Measurements from ENCODE around the gene DHRS2. TPM values are rescaled to one million over a fixed set of nuclear protein-coding genes. Genes with fewer than 3 reads are reported as not detected.

Gene DHRS2
- total RNA-seq, 1 donor from 2014 or later: 0.69 TPM

DNA sequence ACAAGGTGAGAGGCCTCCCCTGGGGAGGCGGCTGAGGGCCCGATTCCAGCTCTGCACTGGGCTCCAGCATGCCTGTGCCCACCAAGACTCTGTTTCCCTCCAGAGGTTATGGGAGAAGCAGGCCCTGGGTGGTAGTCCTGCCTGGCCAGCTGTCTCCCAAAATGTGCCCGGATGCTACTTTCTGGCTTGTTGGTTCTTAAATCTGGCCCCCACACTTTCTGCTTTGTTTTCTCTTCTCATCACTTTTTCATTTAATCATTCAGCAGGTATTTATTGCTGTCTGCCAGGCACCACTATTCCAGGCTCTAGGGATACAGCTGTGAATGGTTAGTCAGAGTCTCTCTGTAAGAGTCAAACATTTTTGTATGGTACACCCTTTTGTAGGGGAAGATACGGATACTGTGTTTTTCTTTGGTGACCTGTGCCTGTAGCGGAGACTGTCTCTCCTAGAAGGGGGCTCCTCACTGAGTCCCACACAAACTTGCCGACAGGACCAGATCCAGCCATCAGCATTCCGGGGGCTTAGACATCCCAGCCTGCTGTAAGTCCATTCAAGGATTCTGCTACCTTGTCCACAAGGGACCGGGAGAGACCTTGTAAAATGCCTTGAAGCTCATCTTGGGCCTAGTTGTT is 3.8 kb downstream of the DHRS2 start:
- H3K4me3 ChIP-seq (ENCODE audit: low read depth, low read length): no peak overlapping the region
- TF ChIP-seq, protein P1, sequence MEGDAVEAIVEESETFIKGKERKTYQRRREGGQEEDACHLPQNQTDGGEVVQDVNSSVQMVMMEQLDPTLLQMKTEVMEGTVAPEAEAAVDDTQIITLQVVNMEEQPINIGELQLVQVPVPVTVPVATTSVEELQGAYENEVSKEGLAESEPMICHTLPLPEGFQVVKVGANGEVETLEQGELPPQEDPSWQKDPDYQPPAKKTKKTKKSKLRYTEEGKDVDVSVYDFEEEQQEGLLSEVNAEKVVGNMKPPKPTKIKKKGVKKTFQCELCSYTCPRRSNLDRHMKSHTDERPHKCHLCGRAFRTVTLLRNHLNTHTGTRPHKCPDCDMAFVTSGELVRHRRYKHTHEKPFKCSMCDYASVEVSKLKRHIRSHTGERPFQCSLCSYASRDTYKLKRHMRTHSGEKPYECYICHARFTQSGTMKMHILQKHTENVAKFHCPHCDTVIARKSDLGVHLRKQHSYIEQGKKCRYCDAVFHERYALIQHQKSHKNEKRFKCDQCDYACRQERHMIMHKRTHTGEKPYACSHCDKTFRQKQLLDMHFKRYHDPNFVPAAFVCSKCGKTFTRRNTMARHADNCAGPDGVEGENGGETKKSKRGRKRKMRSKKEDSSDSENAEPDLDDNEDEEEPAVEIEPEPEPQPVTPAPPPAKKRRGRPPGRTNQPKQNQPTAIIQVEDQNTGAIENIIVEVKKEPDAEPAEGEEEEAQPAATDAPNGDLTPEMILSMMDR (conservative IDR thresholded peaks at IDR 0.05; ENCODE audit: low read depth, low read length): no peak
- DNase-seq (ENCODE audit: low read depth): no peak

GRCh38 chr14:23640524-23641141 is 4.5 kb downstream of the DHRS2 start:
- TF ChIP-seq, protein P1 (conservative IDR thresholded peaks at IDR 0.05; ENCODE audit: low read depth, low read length): no peak
- no peak for DNase-seq (ENCODE audit: low read depth)
- no peak overlapping the region for H3K4me3 ChIP-seq (ENCODE audit: low read depth, low read length)

GRCh38 chr14:23641180-23641914 is 5.2 kb downstream of the DHRS2 start:
- DNase-seq (ENCODE audit: low read depth): no peak
- TF ChIP-seq, protein P1 (conservative IDR thresholded peaks at IDR 0.05; ENCODE audit: low read depth, low read length): no peak
- H3K4me3 ChIP-seq (ENCODE audit: low read depth, low read length): no peak overlapping the region

DNA sequence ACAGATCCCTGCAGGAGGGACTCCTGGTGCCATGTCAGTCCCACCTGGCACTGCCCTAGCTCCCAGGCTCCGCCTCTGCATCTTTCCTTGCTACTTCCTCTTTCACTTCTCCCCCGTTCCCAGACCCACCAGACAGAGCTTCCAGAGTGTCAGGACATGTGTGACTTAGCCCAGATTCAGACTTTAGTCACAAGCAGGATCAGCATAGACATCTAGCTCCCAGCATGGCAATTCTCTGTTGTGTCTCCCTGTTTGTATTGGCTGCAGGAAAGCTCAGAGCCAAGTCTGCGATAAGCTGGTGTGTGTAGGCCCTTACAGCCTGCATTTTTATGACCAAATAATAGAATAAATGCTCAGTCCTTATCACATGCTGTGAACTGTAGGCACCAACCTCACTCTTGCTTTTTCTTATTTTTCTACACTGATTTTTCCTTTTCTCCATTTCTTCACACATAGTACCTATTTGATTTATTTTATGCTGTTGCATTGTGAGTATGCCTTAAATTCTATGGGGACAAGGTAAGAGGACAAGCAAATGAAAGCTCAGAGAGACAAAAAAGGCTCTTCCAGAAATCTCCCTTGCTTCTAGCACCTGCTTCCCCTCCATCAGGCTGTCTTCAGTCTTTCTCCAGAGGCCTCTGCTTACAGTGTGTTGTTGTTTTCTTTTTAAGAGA is 5.9 kb downstream of the DHRS2 start:
- TF ChIP-seq, protein P1 (conservative IDR thresholded peaks at IDR 0.05; ENCODE audit: low read depth, low read length): no peak
- DNase-seq (ENCODE audit: low read depth): no peak
- no peak overlapping the region for H3K4me3 ChIP-seq (ENCODE audit: low read depth, low read length)

DNA sequence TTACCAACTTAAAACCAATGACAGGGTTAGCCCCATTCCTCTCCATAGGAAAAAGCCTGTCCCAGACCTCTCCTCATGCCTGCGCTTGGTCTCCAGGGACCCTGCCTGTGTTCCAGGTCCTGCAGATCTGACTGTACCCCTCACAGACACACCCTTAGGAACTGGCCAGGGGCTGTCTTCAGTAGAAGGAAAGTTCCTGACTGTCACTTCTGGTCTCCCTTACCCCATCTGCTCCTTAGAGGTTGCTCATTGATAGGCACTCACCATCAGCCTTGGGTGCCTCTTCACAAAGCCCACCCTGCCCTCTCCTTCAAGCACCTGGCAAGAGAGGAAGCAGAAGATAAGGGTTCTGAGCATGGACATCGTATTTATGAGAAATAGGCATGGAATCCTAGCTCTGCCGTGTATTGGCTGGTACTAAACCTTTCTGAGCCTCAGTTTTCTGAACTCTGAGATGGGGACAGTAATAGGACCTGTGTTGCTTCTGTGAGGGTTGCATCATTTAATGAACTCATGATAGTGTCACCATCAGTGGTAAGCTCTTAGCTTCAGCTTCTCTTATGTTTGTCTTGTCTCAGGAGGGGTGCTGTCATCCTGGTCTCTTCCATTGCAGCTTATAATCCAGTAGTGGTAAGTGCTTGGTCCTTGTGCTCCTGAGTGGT is 7.5 kb downstream of the DHRS2 start:
- no peak overlapping the region for H3K4me3 ChIP-seq (ENCODE audit: low read depth, low read length)
- no peak for DNase-seq (ENCODE audit: low read depth)
- TF ChIP-seq, protein P1 (conservative IDR thresholded peaks at IDR 0.05; ENCODE audit: low read depth, low read length): no peak

DNA sequence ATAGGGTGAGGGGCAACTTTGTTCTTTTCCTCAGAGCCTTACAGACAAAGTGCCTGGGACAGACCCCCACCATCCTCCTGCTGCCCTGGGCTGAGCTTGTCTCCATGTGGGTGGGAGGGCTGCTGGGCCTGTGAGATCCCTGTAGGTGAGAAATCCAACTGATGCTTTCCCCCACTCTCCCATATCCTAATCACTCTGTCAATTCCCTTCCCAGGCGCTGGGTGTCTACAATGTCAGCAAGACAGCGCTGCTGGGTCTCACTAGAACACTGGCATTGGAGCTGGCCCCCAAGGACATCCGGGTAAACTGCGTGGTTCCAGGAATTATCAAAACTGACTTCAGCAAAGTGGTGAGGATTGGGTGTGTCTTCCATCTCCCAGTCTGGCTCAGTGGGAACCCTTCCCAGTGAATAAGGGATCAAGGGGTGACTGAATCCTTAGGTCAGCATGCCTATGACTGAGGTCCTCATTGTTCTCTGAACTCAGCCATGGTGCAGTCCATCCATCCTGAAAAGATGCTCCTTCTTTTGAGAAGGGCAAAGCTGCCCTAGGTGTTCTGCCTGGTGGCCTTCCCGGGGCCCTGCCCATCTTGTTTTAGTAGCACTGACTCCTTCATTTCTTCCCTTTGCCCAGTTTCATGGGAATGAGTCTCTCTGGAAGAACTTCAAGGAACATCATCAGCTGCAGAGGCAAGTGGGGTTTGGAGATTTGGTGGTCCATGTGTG is 8.2 kb downstream of the DHRS2 start:
- TF ChIP-seq, protein P1 (conservative IDR thresholded peaks at IDR 0.05; ENCODE audit: low read depth, low read length): no peak
- no peak overlapping the region for H3K4me3 ChIP-seq (ENCODE audit: low read depth, low read length)
- no peak for DNase-seq (ENCODE audit: low read depth)
